Measurements from ENCODE around the gene NHS. TPM values are rescaled to one million over a fixed set of nuclear protein-coding genes. Genes with fewer than 3 reads are reported as not detected.
A peak's percentile ranks its signal among the peaks of the same experiment; 100 is the strongest.

The NHS gene
- total RNA-seq, 2 donors from 2014 or later: 0.14 to 0.71 TPM

DNA sequence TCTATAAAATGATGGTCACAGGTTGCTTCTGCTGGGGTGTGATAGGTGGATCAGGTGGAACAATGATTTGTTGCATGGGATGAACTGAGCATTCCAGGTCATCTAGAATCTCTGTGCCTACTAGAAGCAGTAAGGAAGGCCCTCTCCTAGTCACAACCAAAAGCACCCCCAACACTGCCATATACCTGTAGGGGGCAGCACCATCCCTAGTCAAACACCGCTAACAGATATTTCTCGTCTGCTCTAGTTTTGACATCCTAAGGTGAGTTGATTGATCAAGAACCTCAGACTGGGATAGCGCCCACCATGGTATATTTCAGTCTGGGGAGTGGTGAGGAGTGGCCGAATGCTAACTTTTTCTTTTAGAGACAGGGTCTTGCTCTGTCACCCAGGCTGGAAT lies 160.2 kb downstream of the NHS start:
- no peak overlapping the region for H3K4me3 Mint-ChIP-seq
- no peaks in the 10 kb centered on the region for H3K36me3 Mint-ChIP-seq
- H3K27me3 Mint-ChIP-seq: peaks cover 8 to 23% of the 10 kb centered on the region in 2 donors
- H3K4me1 Mint-ChIP-seq (ENCODE audit: low read depth in 2 of 2): no peaks in the 10 kb centered on the region
- DNase-seq (ENCODE audit: low spot score) (no peak), ATAC-seq (no peak)
- no peaks in the 10 kb centered on the region for H3K9me3 Mint-ChIP-seq
- H3K27ac Mint-ChIP-seq: no peak overlapping the region

DNA sequence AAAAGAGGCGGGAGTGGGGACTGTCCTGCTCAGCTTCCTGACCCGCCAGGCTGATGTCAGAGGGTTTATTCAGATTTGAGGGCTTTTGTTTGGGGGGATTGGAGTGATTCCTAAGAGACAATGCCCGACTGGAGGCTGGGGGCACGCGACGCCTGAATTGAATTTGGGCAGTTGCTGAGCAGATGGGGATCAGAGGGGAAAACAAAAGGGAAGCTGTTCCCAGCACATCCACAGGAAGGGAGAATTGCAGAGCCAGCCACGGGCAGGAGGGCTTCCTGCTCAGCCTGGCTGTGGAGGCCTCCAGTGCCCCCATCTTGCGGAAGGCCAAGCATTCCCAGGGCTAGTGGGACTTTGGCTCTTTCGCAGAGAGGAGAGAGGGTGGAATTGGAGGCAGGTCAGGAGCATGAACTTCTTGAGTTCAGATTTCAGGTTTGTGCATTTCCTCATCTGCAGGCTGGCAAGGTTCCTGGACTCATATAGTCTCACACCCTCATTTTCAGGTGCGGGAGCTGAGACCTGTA lies 162.8 kb downstream of the NHS start:
- H3K4me1 Mint-ChIP-seq (ENCODE audit: low read depth in 2 of 2): no peaks in the 10 kb centered on the region
- no peaks in the 10 kb centered on the region for H3K9me3 Mint-ChIP-seq
- no peaks in the 10 kb centered on the region for H3K36me3 Mint-ChIP-seq
- H3K27ac Mint-ChIP-seq: no peak overlapping the region
- DNase-seq (ENCODE audit: low spot score) (no peak), ATAC-seq (no peak)
- no peak overlapping the region for H3K4me3 Mint-ChIP-seq
- peaks cover 8 to 25% of the 10 kb centered on the region in 2 donors for H3K27me3 Mint-ChIP-seq

DNA sequence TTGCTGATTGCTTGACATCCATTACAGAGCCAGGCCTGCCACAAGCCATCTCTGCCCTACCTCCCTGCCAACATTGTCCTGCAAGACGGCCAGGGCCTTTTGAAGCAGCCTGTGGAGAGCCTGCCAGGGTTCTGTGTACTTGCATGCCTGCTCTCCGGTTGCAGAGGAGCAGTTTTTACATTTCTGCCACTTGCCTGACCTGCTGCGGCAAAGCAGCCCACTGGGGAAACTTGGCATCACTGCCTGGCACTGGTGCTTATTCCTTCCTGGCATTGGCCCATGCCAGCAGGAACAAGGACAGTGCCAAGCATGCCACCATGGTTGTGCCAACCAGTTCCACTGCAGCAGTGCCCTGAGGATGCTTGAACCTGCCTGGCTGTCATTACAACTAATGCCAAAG lies 167.1 kb downstream of the NHS start:
- H3K9me3 Mint-ChIP-seq: no peaks in the 10 kb centered on the region
- no peak overlapping the region for H3K4me3 Mint-ChIP-seq
- ATAC-seq (no peak), DNase-seq (ENCODE audit: low spot score) (no peak)
- no peaks in the 10 kb centered on the region for H3K36me3 Mint-ChIP-seq
- no peaks in the 10 kb centered on the region for H3K4me1 Mint-ChIP-seq (ENCODE audit: low read depth in 2 of 2)
- H3K27me3 Mint-ChIP-seq: peaks cover 8 to 22% of the 10 kb centered on the region in 2 donors
- H3K27ac Mint-ChIP-seq: no peak overlapping the region

DNA sequence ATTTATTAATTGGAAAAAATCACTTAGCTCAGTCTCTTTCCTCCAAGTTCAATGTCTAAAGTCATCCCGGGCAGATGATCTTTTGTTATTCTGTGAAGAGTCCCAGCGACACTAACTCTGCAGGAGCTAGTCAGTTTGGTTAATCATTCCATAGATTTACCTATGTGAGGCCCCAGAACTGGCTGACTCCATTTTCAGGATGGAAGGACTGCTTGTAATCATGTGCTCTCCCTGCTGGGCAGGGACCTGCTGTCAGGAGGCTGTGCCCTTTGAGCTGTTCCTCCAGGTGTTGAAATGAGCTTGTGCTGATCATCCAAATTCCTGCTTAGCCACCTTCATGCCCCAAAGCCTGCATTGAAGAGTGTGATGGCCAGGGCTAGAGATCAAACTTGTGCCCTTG lies 169.8 kb downstream of the NHS start:
- no peak for DNase-seq (ENCODE audit: low spot score)
- peaks cover 0 to 19% of the 10 kb centered on the region in 2 donors for H3K27me3 Mint-ChIP-seq
- H3K4me1 Mint-ChIP-seq (ENCODE audit: low read depth in 2 of 2): peaks cover 4 to 10% of the 10 kb centered on the region in 2 donors
- no peaks in the 10 kb centered on the region for H3K36me3 Mint-ChIP-seq
- no peak overlapping the region for H3K27ac Mint-ChIP-seq
- H3K9me3 Mint-ChIP-seq: no peaks in the 10 kb centered on the region
- H3K4me3 Mint-ChIP-seq: no peak overlapping the region
- ATAC-seq: no peak

DNA sequence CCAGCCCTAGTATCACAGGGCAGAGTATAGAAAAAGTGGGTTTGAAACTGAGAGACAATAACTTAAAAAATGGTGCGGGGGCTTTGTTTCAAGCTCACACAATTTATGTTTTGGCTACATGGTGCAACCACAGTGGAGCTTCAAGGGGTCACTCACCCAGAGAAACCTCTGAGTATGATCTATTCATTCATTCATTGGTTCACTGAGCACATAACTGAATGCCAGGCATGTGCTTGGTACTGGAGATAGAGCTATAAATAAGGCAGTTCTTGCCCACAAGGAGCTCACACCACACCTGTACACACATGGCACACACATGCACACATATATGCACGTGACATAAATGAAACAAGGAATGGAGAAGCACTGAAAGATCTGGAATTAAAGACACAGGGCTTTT lies 171.4 kb downstream of the NHS start:
- peaks cover 0 to 21% of the 10 kb centered on the region in 2 donors for H3K27me3 Mint-ChIP-seq
- H3K36me3 Mint-ChIP-seq: no peaks in the 10 kb centered on the region
- no peak overlapping the region for H3K27ac Mint-ChIP-seq
- H3K9me3 Mint-ChIP-seq: no peaks in the 10 kb centered on the region
- H3K4me3 Mint-ChIP-seq: no peak overlapping the region
- DNase-seq (ENCODE audit: low spot score): no peak
- ATAC-seq: no peak
- H3K4me1 Mint-ChIP-seq (ENCODE audit: low read depth in 2 of 2): peaks cover 4 to 10% of the 10 kb centered on the region in 2 donors

DNA sequence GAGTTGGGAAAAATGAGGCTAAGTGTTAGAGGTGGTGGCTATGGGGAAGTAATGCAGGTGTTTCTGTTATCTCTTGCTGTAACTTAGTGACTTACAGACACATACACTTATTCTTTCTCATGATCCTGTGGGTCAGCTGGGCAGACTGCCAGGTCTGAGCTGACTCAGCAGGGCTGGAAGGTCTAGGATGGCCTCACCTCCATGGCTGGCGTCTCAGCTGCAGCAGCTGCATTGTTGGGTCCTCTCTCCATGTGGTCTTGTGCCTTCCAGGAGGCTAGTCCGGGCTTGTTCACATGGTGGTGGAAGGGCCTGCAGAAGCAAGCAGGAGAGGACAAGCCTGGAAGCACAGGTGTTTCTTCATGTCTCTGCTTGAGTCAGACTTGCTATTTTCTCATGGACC lies 172.7 kb downstream of the NHS start:
- H3K27me3 Mint-ChIP-seq: peaks cover 0 to 23% of the 10 kb centered on the region in 2 donors
- DNase-seq (ENCODE audit: low spot score): no peak
- H3K36me3 Mint-ChIP-seq: no peaks in the 10 kb centered on the region
- peak in 1 of 2 donors; percentile 47 for ATAC-seq
- no peaks in the 10 kb centered on the region for H3K9me3 Mint-ChIP-seq
- H3K4me3 Mint-ChIP-seq: no peak overlapping the region
- H3K4me1 Mint-ChIP-seq (ENCODE audit: low read depth in 2 of 2): peaks cover 4 to 10% of the 10 kb centered on the region in 2 donors
- H3K27ac Mint-ChIP-seq: no peak overlapping the region

DNA sequence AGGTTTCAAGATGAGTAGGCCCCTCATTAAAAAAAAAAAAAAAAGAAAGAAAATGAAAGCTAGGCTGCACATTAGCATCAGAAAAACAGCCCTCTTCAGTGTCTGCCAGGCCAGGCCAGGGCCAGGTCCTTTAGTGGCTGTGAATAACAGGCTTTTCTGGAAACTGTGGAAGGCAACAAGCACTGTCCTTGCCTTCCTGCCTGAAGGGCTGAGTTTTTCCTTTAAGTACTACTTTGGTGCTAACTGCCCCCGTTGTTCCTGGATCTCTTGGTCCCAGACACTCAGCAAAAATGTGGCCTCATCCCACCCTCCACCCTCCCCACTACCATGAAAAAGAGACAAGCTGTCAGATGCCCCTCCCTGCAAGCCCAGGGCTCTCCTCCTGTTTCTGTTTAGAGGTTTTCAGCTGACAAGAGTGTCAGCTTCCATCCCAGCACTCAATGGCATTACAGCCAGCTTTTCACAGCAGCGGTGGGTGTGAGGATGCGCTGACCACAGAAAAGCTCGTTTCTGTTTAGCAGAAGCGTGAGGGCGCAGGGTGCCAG lies 174.2 kb downstream of the NHS start:
- H3K4me3 Mint-ChIP-seq: no peak overlapping the region
- H3K27ac Mint-ChIP-seq: no peak overlapping the region
- no peaks in the 10 kb centered on the region for H3K36me3 Mint-ChIP-seq
- H3K4me1 Mint-ChIP-seq (ENCODE audit: low read depth in 2 of 2): peaks cover 4 to 10% of the 10 kb centered on the region in 2 donors
- H3K9me3 Mint-ChIP-seq: no peaks in the 10 kb centered on the region
- no peak for DNase-seq (ENCODE audit: low spot score)
- peaks cover 0 to 23% of the 10 kb centered on the region in 2 donors for H3K27me3 Mint-ChIP-seq
- no peak for ATAC-seq

DNA sequence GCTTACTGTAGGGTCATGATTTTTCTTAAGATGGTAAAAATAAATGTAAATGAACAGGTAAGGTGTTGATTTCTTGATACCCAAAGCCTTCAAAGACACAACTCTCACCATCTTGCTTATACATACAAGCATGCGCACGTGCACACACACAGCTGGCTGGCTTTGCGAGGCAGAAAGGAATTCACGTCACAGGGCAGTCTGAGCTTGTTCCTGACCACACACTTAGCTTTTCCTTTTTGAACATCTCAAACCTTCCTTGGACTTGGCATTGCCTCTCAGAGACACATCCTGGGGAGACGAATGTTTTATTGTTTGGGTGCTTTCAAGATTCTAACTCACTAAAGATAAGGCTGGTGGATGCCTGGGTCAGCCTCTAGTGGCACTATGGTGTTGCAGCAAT lies 175.0 kb downstream of the NHS start:
- H3K36me3 Mint-ChIP-seq: no peaks in the 10 kb centered on the region
- H3K4me1 Mint-ChIP-seq (ENCODE audit: low read depth in 2 of 2): peaks cover 4 to 10% of the 10 kb centered on the region in 2 donors
- H3K4me3 Mint-ChIP-seq: no peak overlapping the region
- H3K27me3 Mint-ChIP-seq: peaks cover 0 to 23% of the 10 kb centered on the region in 2 donors
- no peaks in the 10 kb centered on the region for H3K9me3 Mint-ChIP-seq
- ATAC-seq (no peak), DNase-seq (ENCODE audit: low spot score) (no peak)
- H3K27ac Mint-ChIP-seq: no peak overlapping the region

DNA sequence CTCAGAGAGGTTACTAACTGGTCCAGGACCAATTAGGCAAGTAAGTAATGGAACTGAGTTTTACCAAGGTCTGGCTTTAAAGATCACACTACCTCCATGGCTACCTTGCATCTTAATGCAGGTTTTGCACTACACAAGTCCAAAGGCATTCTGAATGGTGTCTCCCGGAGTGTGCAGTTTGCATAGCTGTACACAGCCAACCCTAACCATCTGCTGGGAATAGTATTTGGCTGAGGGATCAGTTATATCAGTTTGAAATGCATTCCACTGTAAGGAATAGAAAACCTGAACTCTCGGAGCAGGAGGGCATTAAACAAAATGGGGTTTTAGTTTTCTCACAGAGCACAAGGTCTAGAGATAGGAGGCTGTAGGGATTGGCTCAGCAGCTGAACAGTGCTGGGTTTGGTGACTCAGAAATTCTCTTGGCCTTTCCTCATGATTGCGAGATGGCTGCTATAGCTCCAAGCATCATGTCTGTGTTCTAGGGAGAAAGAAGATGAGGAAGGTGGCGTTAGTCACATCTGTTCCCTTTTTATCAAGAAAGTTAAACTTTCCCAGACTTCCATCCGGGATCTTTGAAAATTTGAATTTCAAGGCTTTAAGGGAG lies 177.1 kb downstream of the NHS start:
- no peaks in the 10 kb centered on the region for H3K9me3 Mint-ChIP-seq
- ATAC-seq (no peak), DNase-seq (ENCODE audit: low spot score) (no peak)
- H3K27me3 Mint-ChIP-seq: peaks cover 0 to 18% of the 10 kb centered on the region in 2 donors
- H3K27ac Mint-ChIP-seq: no peak overlapping the region
- H3K4me3 Mint-ChIP-seq: no peak overlapping the region
- H3K36me3 Mint-ChIP-seq: no peaks in the 10 kb centered on the region
- H3K4me1 Mint-ChIP-seq (ENCODE audit: low read depth in 2 of 2): peaks cover 4 to 10% of the 10 kb centered on the region in 2 donors

DNA sequence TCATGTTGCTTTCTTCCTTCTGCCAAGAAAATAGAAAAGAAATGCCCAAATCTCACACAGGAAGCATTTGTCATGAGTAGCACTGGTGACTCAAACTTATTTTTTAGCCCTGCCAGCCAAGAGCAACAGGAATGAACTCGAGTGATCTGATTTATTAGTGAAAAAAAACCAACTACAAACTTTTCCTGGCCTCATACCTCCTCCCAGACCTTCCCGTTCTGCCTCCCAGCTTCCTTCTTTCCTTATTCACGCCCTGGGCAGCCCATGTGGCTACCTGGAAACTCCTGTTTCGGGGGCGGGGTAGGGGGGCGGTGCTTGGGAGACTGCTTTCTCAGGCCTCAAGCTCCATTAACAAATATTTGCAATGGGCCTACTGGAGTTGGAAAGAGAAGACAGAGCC lies 178.5 kb downstream of the NHS start:
- Mint-ChIP-seq H3K27me3 (peaks cover 0 to 15% of the 10 kb centered on the region in 2 donors), H3K36me3 (no peaks in the 10 kb centered on the region), H3K4me1 (ENCODE audit: low read depth in 2 of 2) (peaks cover 4 to 9% of the 10 kb centered on the region in 2 donors), H3K27ac (no peak overlapping the region), H3K4me3 (no peak overlapping the region), H3K9me3 (no peaks in the 10 kb centered on the region)
- no peak for DNase-seq (ENCODE audit: low spot score)
- ATAC-seq: no peak

DNA sequence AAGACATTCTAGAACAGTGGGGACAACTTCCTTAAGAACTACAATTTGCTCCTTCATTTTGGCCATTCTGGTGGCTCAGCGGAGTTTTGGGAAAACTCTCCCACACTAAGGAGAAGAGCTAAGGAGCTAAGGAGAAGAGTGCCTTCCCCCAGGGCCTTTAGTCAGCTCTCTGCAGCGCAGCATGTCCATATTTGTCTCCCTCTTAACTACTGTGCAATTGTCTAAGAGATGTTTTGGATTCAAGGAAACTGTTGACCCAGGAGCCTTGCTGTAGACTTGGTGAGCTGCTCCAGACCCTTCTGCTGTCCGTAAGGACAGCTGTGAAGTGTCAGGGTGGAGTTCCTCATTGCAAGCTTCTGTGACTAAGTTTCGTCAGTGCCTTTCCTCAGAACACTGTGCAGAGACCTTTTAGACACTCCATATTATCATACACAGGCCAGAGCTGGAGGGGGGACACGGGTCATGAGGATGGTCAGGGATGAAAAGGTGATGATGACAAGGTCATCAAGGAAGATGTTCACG lies 179.0 kb downstream of the NHS start:
- no peak overlapping the region for H3K4me3 Mint-ChIP-seq

DNA sequence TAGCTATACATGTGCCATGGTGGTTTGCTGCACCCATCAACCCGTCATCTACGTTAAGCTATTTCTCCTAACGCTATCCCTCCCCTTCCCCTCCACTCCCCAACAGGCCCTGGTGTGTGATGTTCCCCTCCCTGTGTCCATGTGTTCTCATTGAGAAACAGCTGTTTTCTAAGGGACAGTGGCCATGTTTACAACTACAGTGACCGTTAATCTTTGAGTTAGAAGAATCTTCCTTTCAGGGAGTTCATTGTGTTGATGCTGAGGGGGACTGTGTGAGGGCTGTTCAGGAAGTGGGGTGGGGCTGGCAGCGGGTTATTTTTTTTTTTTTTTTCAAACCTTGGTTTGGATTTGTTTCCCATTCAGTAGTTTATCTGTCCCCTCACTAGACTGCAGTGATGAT lies 179.9 kb downstream of the NHS start:
- Mint-ChIP-seq H3K27me3 (peaks cover 0 to 17% of the 10 kb centered on the region in 2 donors), H3K36me3 (no peaks in the 10 kb centered on the region), H3K4me3 (no peak overlapping the region), H3K4me1 (ENCODE audit: low read depth in 2 of 2) (no peaks in the 10 kb centered on the region), H3K9me3 (no peaks in the 10 kb centered on the region), H3K27ac (no peak overlapping the region)
- DNase-seq (ENCODE audit: low spot score) (no peak), ATAC-seq (no peak)

More for the DNA sequence above, 179.0 kb downstream of the NHS start:
- DNase-seq (ENCODE audit: low spot score) (no peak), ATAC-seq (no peak)
- H3K36me3 Mint-ChIP-seq: no peaks in the 10 kb centered on the region
- no peak overlapping the region for H3K27ac Mint-ChIP-seq
- H3K4me1 Mint-ChIP-seq (ENCODE audit: low read depth in 2 of 2): peaks cover 4 to 5% of the 10 kb centered on the region in 2 donors
- H3K27me3 Mint-ChIP-seq: peaks cover 0 to 15% of the 10 kb centered on the region in 2 donors
- no peaks in the 10 kb centered on the region for H3K9me3 Mint-ChIP-seq

DNA sequence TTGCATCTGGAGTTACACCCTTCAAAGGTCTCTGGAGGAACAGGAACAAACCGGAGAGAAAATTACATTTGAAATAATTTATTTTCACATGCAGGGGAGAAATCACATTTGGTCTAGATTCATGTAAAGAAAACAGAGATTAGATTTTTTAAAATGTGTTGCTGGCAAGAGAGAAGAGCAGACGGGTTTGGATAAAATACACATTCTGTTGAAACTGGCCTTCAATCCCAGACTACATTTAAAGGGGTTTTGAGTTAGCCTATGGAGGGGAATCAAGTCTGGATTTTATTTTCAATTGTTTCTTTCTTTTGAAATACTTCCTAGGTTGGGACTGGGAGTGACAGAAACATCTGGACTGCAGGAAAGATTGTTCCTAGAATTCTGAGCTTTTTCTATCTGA lies 180.8 kb downstream of the NHS start:
- Mint-ChIP-seq H3K27ac (no peak overlapping the region), H3K36me3 (no peaks in the 10 kb centered on the region), H3K4me1 (ENCODE audit: low read depth in 2 of 2) (no peaks in the 10 kb centered on the region), H3K27me3 (peaks cover 0 to 13% of the 10 kb centered on the region in 2 donors), H3K9me3 (no peaks in the 10 kb centered on the region), H3K4me3 (no peak overlapping the region)
- ATAC-seq (no peak), DNase-seq (ENCODE audit: low spot score) (no peak)

DNA sequence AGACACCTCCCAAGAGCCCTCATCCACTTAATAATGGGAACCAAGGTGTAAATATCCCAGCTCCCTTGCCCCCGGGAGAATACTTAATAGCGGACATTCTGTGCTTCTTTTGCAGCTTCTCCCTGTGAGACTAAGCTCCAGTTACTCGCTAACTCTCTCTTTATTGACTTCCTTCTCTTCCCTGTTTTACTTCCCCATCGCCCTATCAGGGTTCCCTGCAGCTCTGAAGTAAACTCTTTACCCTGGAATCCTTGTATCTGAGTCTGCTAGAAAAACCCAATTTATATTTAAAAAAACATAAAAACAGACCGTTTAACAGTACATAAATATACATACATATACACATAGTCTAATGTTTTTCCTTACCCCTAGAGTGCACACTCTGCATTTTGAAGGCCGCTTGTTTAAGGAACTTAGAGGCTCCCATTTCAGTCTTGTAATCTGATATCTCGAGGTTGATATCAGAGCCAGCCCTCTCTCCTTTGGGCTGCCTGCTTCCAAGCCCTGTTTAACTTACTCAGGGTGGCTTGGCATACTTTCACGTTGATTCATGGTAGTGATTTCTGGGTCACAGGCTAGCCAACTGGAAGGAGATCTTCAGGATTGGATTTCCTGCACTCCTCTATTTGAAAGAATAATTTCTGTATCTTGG lies 184.9 kb downstream of the NHS start:
- ATAC-seq: no peak
- H3K27ac Mint-ChIP-seq: no peak overlapping the region
- no peaks in the 10 kb centered on the region for H3K4me1 Mint-ChIP-seq (ENCODE audit: low read depth in 2 of 2)

More for the DNA sequence above, 184.9 kb downstream of the NHS start:
- no peaks in the 10 kb centered on the region for H3K9me3 Mint-ChIP-seq
- H3K36me3 Mint-ChIP-seq: no peaks in the 10 kb centered on the region
- no peak for DNase-seq (ENCODE audit: low spot score)
- H3K27me3 Mint-ChIP-seq: peaks cover 0 to 17% of the 10 kb centered on the region in 2 donors
- no peak overlapping the region for H3K4me3 Mint-ChIP-seq
